HG03097 (cell line): ENCODE measurements around the gene PRSS33.

Experiments
- ATAC-seq: cut with Tn5 transposase; IDR thresholded peaks from one replicate; pipeline ENCODE4 v1.9.1; 2021; ENCODE audit not compliant: unreplicated experiment, low FRiP score

The PRSS33 gene, protein sequence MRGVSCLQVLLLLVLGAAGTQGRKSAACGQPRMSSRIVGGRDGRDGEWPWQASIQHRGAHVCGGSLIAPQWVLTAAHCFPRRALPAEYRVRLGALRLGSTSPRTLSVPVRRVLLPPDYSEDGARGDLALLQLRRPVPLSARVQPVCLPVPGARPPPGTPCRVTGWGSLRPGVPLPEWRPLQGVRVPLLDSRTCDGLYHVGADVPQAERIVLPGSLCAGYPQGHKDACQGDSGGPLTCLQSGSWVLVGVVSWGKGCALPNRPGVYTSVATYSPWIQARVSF

DNA sequence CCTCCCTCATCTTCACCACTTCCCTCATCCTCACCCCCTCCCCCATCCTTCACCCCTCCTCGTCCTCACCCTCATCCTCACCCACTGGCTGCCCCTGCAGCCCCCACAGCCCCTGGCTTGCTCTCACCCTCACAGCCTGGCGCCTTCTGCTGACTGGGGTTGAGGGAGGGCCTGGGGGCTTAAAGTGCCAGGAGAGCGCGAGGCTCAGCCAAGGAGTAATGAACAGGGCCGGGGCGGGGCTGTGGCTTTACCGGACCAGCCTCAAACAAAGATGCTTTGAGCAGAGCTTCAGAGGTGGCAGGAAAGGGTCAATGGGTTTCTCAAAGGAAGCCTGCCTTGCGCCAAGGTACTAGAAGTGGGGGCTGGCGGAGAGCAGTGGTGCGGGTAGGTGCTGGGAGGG, at the start of gene PRSS33:
TSS of gene PRSS33 (minus strand) at position 155 of the 400 bp plus-strand sequence. CDS start 1,013 bp downstream, outside the sequence.
- no peak for ATAC-seq

DNA sequence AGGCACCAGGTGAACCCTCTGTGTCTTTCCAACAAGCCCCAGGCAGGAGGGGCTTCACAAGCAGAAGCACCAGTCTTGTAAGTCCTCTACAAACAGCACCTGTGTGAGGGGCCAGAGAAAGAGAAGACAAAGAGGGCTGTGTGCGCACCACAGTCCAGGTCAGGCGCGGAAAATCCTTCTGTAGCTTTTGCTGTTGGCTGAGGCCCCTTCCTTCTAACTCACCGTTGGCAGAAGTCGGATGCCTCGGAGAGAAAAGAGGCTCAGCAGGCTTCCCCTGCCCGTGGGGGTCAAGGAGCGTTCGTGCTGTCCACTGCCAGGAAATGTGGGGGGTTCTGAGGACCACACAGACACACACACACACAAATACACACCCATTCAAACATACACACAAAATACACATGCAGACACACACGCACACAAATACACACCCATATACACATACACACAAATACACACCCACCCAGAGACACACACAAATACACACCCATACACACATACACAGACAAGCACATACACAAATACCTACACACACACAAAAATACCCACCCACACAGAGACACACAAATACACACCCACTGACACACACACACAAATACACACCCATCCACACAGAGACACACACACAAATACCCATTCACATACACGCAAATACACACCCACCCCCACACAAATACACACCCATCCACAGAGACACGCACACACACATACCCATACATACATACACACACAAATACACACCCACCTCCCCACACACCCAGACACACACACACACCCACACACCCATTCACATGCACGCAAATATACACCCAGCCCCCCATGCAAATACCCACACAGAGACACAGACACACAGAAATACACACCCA, 49.5 kb upstream of the PRSS33 start:
- ATAC-seq, result no peak

GRCh38 chr16:2835638-2836493, 48.5 kb upstream of the PRSS33 start:
- no peak for ATAC-seq

DNA sequence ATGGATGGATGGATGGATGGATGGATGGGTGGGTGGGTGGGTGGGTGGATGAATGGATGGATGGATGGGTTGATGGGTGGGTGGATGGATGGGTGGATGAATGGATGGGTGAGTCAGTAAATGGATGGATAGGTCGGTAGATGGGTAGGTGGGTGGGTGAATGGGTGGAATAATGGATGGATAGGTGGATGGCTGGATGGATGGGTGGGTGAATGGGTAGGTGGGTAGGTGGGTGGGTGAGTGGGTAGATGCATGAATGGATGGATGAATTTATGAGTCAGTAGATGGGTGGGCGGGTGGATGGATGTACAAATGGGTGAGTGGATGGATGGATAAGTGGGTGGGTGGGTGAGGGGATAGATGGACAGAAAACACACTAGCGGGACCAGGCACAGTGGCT, 47.6 kb upstream of the PRSS33 start:
- no peak for ATAC-seq

DNA sequence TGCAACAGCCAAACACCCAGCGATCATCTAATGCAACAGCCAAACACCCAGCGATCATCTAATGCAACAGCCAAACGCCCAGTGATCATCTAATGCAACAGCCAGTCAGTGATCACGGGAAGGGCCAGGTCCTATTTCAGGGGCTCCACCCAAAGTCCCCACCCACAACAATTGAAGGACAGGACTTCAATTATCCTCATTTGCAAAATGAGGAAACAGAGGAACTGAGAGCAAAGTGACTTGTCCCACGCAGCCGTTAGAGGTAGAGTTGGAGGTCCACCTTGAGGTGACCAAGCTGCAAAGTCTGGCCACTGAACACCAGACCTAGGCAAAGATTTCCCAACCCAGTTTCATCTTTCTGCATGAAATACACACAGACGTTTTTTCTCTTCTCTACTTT, 46.4 kb upstream of the PRSS33 start:
- ATAC-seq, result no peak

GRCh38 chr16:2831203-2831602, 43.8 kb upstream of the PRSS33 start:
- no peak for ATAC-seq

- no peak for ATAC-seq
Observed at GRCh38 chr16:2830355-2830695, 43.0 kb upstream of the PRSS33 start.

GRCh38 chr16:2829501-2830354, 42.4 kb upstream of the PRSS33 start, which contains the start of gene ZG16B:
TSS of gene ZG16B (plus strand) at chr16:2830303. CDS start at chr16:2830442, 139 bp downstream.
- no peak for ATAC-seq

DNA sequence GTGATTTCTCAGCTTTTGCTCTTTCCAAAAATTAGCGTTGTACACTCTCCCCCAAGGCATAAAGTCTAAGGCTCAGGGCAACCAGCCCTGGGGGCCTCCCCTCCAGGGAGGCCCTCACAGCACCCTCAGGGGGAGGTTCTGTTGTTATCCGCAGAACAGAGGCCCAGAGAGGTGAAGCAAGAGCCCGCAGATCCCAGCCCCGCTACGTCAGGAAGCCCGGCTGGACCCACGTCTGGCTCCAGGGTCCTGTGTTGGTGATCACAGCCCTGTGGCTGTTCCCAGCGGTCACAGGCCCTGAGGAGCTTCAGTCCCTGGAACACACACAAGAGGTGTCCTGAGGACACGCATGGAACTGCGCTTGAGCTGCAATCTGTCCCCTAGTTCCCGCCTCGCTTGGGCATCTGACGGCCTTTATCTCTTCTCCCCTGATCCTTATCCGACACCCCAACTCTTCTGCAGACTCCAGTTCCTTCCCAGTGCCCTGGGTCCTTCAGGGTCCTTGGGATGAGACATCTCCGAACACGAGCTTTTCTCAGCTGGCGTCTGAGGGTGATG, 41.6 kb upstream of the PRSS33 start:
- ATAC-seq, result no peak

DNA sequence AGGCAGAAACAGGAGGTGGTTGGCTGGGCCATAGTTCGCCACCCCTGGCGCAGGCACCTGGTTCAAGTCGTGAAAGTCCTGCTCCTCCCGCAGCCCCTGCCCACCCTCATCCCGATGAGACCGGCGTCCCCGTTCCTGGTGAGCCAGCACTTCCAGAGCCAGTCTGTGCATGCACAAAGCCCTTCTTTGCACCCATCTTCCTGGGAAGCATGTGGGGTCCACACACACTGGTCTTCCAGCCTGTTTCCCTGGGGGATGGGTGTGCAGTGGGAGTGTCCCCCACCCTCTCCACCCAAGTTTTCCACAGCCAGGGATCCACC, 41.1 kb upstream of the PRSS33 start:
- no peak for ATAC-seq

DNA sequence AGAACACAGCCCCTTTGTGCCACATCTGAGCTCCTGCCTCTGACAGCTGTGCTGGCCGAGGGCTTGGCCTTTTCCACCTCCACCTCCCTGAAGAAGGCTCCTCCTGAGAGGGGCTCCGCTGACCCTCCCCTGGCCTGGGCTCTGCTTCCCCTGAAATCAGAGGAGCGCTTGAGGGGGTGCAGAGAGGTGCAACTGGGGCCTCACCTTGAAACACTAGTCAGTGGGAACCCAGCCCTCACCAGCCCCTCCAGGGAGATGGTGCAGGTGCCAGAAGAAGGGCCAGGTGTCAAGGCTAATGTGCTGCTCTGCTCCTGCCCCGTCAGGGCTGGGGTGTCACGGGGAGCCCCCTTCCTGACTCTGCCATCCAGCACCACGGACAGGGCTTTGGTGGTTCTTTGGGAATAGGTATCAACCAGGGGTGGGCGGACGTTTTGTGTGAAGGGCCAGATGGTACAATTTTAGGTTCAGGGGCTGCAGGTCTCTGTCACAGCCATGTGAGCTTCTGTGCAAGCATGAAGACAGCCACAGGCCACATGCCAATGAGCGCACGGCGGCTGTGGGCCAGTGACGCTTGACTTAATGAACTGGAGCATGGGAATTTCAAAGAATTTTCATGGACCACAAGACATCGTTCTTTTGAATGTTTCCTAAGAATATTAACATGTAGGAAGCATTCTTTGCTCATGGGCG, 40.6 kb upstream of the PRSS33 start:
- no peak for ATAC-seq

- ATAC-seq, result no peak
Observed at GRCh38 chr16:2827374-2827791, 40.0 kb upstream of the PRSS33 start.

- ATAC-seq, result no peak
Observed at GRCh38 chr16:2826591-2827373, 39.4 kb upstream of the PRSS33 start.

DNA sequence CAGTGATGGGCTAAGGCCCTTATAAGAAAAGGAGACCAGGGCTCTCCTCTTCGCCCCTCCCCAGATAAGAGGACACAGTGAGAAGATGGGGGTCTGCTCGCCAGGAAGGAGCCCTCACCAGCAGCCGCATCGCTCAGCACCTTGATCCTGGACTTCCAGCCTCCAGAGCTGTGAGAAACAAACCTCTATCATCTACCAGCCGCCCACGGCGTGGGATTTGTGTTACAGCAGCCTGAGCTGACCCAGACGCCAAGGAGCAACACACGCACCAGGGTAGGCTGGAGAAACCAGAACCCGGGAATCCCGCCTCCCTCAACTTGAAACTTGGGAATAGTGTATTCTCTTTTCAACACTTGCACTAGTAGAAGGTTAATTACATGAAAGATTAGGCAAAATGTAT, 38.5 kb upstream of the PRSS33 start:
- ATAC-seq, result no peak

DNA sequence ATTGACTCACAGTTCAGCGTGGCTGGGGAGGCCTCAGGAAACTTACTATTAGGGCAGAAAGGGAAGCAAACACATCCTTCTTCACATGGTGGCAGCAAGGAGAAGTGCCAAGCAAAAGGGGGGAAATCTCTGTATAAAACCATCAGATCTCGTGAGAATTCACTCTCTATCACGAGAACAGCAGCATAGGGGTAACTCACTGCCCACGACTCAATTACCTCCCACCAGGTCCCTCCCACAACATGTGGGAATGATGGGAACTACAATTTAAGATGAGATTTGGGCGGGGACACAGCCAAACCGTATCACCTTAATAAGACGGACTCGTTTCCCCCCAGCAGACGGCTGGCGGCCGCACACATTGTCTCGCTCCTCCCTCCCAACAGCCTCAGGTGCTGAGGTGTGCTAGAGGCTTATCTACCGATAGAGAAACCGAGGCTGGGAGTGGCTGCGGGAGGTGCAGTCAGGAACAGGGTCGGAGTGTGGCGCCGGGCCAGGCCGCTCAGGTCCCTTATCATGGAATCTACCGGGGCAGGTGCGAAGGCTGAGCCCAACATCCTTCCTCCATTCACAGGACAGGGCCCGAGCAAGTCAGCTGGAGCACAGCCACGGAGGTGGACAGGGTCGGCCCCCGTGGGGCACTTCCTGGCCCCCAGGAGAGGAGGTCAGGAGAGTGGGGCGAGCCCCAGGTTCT, 37.8 kb upstream of the PRSS33 start:
- ATAC-seq, result no peak

- no peak for ATAC-seq
Observed at GRCh38 chr16:2824626-2825025, 37.3 kb upstream of the PRSS33 start.

DNA sequence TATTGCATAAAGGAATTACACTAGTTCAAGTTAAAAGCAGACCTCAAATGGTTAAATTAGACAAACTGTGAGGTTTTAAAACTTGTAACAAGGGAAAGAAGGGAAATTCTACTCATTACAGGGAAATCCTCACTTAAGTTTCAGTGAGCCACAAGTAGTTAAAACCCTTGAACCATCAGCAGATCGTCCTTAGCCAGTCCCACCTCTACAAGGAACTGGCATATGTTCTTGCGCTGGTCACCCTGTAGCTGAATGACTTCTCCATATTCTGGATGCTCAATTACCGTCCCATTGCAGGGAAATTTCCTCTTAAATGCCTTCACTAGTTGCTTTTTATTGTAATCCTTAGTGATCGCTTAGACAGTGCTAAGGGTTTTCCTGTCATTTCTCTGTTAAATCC, 35.1 kb upstream of the PRSS33 start:
- ATAC-seq, result no peak

DNA sequence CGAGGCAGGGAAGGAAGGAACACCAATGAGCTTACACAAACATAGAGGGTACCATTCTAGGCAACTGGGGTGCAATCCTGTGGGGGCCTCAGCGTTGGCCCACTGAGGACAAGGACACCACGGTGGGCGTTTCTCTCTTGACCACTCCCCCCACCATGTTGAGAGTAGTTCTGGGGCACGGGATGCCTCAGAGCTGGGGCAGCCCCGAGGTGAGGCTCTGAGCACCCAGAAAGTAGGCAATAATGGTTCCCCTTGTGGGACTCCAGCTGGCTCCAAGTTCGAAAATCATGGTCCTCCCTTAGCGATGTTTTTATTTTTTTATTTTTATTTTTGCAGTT, 34.8 kb upstream of the PRSS33 start:
- no peak for ATAC-seq
